Calu3 (cell line): ENCODE data around the gene MAP3K20. TPM values are rescaled to one million over a fixed set of nuclear protein-coding genes. Genes with fewer than 3 reads are reported as not detected.
"Not testable (repeated sequence)": the region's sequence is repeated elsewhere in the genome, so short reads cannot be mapped to it uniquely, and the experiment has no call there.

Source experiments
- BruUV-seq: library from RNA; stranded (reverse); fragments of 400-500 nt; replicated peaks from 2 replicates; lab custom pipeline; 2021; lab: Mats Ljungman, UMichigan
- CTCF ChIA-PET: fragments of 300-600 bp; sonication (Branson Sonifier 250); formaldehyde crosslinking; loops from one replicate; lab custom pipeline; 2022; ENCODE audit warnings: antibody characterized with exemption; lab: Charles Lee
- DNase-seq: peaks from one replicate; pipeline ENCODE4 v3.0.0; 2022
- H3K27ac Mint-ChIP-seq: one replicate; pipeline ENCODE4 v1.8.0; 2022; ENCODE audit warnings: mixed read lengths; ENCODE audit not compliant: unreplicated experiment
- H3K27me3 Mint-ChIP-seq: one replicate; pipeline ENCODE4 v1.8.0; 2022; ENCODE audit warnings: mixed read lengths; ENCODE audit not compliant: unreplicated experiment
- H3K36me3 Mint-ChIP-seq: one replicate; pipeline ENCODE4 v1.8.0; 2022; ENCODE audit warnings: mild to moderate bottlenecking, moderate library complexity, mixed read lengths; ENCODE audit not compliant: insufficient read depth, unreplicated experiment
- H3K4me1 Mint-ChIP-seq: one replicate; pipeline ENCODE4 v1.8.0; 2022; ENCODE audit warnings: mild to moderate bottlenecking, low read depth, mixed read lengths; ENCODE audit not compliant: unreplicated experiment
- H3K4me3 Mint-ChIP-seq: one replicate; pipeline ENCODE4 v1.8.0; 2022; ENCODE audit warnings: mild to moderate bottlenecking, low read depth, moderate library complexity, mixed read lengths; ENCODE audit not compliant: unreplicated experiment
- H3K9me3 Mint-ChIP-seq: one replicate; pipeline ENCODE4 v1.8.0; 2022; ENCODE audit warnings: low read depth, mixed read lengths; ENCODE audit not compliant: unreplicated experiment
- CTCF ChIP-seq: fragments of 200-600 bp; IDR thresholded peaks from one replicate; pipeline ENCODE4 v1.8.0; 2022; ENCODE audit warnings: antibody characterized with exemption; ENCODE audit not compliant: unreplicated experiment
- intact Hi-C: fragments of 100-400 bp; cut with micrococcal nuclease; formaldehyde crosslinking; loops from one replicate; pipeline ENCODE4 v1.10.0; 2022; ENCODE audit not compliant: unreplicated experiment
- total RNA-seq: library from RNA; stranded (reverse); gene quantifications from 2 replicates; pipeline ENCODE4 v1.2.3, GENCODE V29; 2022

Gene MAP3K20
- total RNA-seq, 1 experiment from 2014 or later: 37.0 TPM

- DNase-seq: no peak
- Mint-ChIP-seq H3K27ac (no peak overlapping the region), H3K9me3 (no peaks in the 10 kb centered on the region), H3K4me3 (no peak overlapping the region), H3K4me1 (no peaks in the 10 kb centered on the region), H3K27me3 (no peaks in the 10 kb centered on the region), H3K36me3 (no peaks in the 10 kb centered on the region)
- TF ChIP-seq CTCF: no peak
- CTCF ChIA-PET: no interaction called here
- BruUV-seq: no TSS peak
- intact Hi-C loops: no loop called here
These were observed 47.3 kb downstream of the MAP3K20 start for GRCh38 chr2:173122936-173123335.

- no TSS peak for BruUV-seq
- H3K4me3 Mint-ChIP-seq: no peak overlapping the region
- CTCF ChIA-PET: interaction anchor here (0.9 to 1.1 kb wide), 2 partner anchors 14 to 64 kb away, joined by 3 read pairs; no protein-coding TSS in a partner anchor
- H3K4me1 Mint-ChIP-seq: no peaks in the 10 kb centered on the region
- H3K27me3 Mint-ChIP-seq: no peaks in the 10 kb centered on the region
- H3K27ac Mint-ChIP-seq: no peak overlapping the region
- H3K36me3 Mint-ChIP-seq: no peaks in the 10 kb centered on the region
- no peak for DNase-seq
- intact Hi-C loops: no loop called here
- H3K9me3 Mint-ChIP-seq: no peaks in the 10 kb centered on the region
- no peak for TF ChIP-seq CTCF
These were observed 48.8 kb downstream of the MAP3K20 start for GRCh38 chr2:173124441-173124840.

- H3K27ac Mint-ChIP-seq: no peak overlapping the region
- H3K36me3 Mint-ChIP-seq: no peaks in the 10 kb centered on the region
- intact Hi-C loops: no loop called here
- no peak overlapping the region for H3K4me3 Mint-ChIP-seq
- no peak for DNase-seq
- TF ChIP-seq CTCF: no peak
- CTCF ChIA-PET: no interaction called here
- BruUV-seq: no TSS peak
- no peaks in the 10 kb centered on the region for H3K9me3 Mint-ChIP-seq
- H3K4me1 Mint-ChIP-seq: no peaks in the 10 kb centered on the region
- H3K27me3 Mint-ChIP-seq: no peaks in the 10 kb centered on the region
These were observed 51.2 kb downstream of the MAP3K20 start for GRCh38 chr2:173126819-173127218.

- H3K27me3 Mint-ChIP-seq, H3K4me1 Mint-ChIP-seq, intact Hi-C loops, H3K36me3 Mint-ChIP-seq, H3K9me3 Mint-ChIP-seq, H3K27ac Mint-ChIP-seq, BruUV-seq, H3K4me3 Mint-ChIP-seq, DNase-seq: not testable (repeated sequence)
- CTCF ChIA-PET: interaction anchor here (0.7 kb wide), 1 partner anchor 99 kb away, joined by 4 read pairs; no protein-coding TSS in a partner anchor
These were observed 52.5 kb downstream of the MAP3K20 start for GRCh38 chr2:173128132-173128531.
